HG03565 (cell line): ENCODE results near the gene MAP9.
"Not testable (repeated sequence)": the region's sequence is repeated elsewhere in the genome, so short reads cannot be mapped to it uniquely, and the experiment has no call there.

Experiments
- ATAC-seq: cut with Tn5 transposase; IDR thresholded peaks from one replicate; pipeline ENCODE4 v1.9.1; 2021; ENCODE audit warnings: mild to moderate bottlenecking, moderate library complexity; ENCODE audit not compliant: unreplicated experiment

Gene MAP9

DNA sequence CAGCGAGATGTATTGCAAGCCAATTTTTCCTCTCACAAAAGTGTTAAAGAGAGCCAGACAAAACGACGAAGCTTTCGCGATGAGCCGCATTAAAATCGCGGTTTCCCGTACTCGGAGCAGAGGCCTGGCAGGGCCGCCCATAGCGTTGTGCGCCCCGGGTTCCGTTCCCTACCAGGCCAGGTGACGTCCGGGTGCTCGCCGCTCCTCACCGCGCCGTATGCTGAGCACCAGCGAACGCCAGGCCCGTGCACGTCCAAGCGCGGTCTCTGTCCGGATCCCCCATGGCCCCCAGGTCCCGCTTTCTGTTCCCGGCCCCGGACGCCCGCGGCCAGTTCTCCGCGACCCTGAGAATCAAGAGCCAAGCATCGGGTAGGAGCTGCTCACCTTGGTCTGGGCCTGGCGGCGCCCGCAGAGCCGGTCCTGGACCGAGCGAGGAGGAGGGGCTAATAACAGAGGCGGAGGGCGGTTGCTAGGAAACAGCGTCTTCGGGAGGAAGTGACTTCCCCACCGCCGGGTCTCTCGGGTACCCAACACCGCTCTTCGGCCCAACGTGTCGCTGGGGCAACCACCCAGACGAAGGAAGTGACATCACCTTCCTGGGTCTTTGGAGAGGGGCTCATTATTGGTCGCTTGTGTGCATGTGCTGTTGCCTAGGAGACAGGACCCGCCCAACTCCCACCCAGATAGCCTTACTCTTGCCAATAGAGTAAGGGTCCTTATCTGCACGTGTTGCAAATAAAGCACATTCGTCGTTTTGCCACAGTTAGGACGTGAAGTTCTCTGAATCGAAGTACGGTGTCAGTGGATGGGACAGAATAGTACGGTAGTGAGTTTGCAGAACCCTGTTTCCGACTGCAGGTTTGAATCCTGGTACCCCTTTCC lies at the start of gene MAP9:
TSS of gene MAP9 (minus strand) at position 579 of the 882 bp plus-strand sequence. CDS start 1,115 bp downstream, outside the sequence.
- peak; percentile 98 for ATAC-seq

DNA sequence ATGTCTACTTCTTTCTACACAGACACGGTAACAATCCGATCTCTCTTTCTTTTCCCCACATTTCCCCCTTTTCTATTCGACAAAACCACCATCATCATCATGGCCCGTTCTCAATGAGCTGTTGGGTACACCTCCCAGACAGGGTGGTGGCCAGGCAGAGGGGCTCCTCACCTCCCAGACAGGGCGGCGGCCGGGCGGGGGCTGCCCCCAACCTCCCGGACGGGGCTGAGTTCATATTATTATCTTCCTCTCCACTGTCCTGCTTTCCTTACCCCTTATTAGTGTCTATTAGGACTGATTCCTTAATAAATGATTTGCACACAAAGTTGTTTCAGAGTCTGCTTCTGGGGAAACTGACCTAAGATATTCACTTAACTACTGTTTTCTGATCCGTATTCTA lies 48.0 kb upstream of the MAP9 start:
- ATAC-seq: not testable (repeated sequence)

DNA sequence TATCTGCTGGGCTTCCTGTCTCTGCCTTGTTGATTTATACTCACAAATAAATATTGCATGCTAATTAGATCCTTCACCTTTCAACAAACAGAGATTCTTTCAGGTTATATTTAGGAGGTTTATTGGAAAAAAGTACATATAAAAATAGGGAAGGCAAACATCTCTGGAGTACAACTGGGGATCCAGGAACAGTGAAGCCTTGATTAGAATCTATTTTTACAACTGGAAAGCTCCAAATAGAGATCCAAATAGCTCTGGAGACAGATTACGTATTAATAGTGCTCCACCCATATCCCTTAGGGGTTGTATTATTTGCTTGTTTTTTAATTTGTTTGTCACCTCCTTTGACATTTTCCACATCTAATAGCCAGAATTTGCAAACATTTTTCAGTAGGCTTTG lies 46.9 kb upstream of the MAP9 start:
- no peak for ATAC-seq

DNA sequence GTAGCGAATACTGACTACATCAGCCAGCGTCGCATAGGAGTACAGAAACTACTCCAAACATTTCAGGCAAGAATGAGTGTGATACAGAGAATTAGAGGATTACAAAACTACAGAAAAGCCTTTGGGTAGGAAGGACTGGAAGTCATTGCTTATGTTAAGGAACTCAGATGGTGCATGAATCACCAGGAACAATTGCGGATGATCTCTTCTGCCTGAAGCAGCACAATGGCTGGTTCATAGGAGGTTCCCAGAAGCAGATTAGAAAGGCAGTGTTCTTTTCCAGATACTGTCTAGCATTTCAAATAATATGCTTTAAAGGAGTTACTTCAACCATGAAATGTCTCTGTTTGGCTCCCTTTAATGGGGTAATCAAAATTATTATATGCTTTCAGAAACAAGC lies 42.5 kb upstream of the MAP9 start:
- ATAC-seq: no peak

DNA sequence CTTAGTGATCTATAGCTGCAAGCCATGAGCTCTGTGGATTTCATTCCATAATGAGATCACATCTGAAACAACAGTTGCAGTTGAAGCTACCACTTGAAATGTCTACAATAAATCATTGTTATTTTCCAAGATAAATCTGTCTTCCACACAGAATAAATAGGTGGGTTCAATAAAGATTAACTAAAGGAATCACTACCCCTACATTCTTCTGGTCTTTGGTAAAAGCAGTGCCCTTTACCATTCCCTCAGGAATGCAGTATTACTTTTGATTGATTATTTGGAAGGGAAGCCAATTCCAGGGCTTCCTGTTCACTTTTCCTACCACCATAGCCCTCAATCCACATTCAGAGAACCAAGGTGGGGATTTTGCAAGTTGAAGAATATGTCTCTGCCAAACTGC lies 38.9 kb upstream of the MAP9 start:
- ATAC-seq: no peak

DNA sequence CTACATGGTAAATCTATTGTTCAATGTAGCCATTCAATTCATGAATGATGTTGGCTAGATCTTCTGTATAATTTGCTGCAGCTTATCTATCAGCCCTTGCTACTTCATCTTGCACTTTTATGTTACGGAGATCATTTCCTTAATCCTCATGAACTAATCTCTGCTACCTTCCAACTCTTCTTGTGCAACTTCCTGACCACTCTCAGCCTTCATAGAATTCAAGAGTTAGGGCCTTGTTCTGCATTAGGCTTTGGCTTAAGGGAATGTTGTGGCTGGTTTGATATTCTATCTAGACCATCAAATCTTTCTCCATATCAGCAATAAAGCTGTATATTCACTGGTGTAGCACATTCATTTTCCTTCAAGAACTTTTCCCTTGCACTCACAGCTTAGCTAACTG lies 36.7 kb upstream of the MAP9 start:
- no peak for ATAC-seq

DNA sequence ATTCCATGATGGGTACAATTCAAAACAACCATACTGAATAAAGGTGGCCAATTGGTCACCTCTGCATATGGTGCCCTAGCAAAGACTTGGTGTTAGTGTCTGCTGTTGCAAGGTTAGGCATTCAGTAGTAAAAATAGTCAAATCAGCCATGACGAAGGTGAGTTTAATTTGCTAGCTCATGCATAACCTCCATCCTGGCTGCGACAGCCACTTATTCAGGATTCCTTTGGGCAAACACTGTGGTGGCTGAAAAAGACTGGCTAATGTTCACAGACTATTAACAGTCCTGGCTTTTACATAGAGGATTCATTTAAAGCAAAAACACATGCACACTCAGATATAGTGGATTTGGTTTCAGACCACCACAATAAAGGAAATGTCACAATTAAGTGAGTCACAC lies 34.8 kb upstream of the MAP9 start:
- no peak for ATAC-seq

DNA sequence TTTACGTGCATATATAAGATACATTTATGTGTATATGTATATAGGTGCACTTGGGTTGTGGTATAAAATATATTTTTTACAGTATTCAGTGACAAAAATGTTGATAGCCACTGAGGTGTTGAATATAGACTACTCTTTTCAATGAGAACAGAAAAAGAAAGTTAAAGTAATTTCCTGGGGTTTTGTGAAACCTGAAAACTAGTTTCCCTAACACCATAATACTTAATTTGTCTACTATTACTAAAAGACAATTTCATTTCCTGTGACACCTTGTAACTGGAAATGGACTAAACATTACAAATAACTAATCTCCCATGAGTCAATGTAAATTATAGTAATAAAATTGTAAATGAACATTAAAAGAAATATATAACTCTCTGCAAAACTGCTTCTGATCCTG lies 32.0 kb upstream of the MAP9 start:
- no peak for ATAC-seq

DNA sequence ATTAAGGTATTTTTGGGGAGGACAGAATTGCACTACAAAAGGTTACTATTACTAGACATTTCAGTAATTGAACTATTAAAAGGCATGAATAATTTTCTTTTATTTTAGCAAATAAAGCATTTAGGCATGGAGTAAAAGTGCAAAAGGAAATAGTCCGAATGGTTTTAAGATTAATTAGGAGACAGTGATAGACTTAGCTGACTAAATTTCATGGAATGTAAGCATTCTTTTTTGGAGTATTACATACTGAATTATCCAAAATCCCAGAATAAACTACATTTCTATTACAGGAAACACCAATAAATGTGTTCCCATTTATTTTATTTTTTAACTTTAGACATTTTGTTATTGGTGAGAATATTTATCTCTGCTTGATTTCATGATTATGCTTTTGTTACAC lies 30.7 kb upstream of the MAP9 start:
- no peak for ATAC-seq

DNA sequence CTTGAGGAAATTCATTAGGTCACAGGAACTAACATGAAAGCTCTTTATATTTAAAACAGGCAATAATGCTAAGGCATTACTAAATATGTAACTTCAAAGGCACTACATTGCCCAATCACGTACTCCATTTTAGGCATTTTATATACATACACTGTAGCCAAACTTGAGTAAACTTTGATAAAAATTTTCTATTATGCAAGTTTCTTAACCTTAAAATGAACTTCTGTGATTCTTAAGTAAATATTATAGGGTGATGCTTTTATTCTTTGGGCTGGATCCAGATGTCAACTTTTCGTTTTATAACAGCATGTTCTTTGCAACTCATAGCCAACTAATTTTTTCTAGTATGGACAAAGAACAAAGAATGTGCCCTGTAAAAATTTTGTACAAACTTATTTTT lies 28.3 kb upstream of the MAP9 start:
- no peak for ATAC-seq

DNA sequence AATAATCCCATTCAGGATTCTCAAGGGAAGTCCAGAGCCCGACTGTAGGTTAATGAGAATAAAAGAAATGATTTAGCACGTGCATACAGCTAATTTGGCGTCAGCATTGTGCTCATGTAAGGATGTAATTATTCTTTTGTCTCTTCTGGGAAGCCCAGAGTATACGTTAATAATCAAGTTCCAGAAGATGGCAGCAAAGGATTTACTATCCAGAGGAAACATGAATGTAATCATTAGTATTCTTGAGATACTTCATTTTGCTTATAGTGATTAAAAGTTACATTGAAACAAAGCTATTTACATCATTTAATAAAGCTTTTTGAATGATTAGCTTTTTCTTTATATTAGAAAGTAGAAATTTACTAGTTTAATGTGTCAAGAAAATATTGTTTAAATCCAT lies 27.1 kb upstream of the MAP9 start:
- ATAC-seq: no peak

DNA sequence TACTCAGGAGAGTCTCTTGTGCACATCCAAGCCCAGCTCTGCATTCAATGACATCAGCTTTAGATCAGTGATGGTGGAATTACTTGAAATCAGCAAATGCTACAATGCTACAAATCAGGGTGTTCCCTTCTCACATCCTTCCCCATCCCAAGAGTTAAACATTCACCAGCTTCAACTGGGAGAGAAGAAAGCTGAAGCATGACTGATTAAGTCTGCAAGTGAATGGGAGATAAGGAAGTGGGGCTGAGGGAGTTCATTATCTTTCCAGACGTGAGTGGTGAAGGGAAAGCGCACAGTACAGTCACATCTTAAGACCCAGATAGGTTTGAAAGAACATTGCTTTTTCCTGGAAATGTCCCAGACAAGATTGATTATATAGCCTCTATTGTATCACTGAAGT lies 26.2 kb upstream of the MAP9 start:
- ATAC-seq: no peak

DNA sequence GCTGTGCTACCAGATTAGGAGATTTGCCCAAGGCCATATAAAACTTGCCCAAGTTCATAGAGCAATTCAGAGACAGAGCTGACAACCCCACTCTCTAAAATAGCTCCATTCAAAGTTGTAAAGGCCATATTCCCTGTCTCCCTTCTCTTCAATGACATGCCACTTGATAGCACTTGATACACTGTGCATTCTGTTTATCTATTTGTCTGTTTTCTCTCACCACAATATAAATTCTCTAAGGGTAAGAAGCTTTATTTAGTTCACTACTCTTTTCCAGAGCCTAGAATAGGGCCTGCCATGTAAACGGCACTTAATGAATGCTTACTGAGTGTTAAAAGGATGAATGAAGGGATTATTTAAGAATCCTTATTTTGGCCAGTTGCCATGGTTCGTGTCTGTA lies 24.1 kb upstream of the MAP9 start:
- no peak for ATAC-seq

DNA sequence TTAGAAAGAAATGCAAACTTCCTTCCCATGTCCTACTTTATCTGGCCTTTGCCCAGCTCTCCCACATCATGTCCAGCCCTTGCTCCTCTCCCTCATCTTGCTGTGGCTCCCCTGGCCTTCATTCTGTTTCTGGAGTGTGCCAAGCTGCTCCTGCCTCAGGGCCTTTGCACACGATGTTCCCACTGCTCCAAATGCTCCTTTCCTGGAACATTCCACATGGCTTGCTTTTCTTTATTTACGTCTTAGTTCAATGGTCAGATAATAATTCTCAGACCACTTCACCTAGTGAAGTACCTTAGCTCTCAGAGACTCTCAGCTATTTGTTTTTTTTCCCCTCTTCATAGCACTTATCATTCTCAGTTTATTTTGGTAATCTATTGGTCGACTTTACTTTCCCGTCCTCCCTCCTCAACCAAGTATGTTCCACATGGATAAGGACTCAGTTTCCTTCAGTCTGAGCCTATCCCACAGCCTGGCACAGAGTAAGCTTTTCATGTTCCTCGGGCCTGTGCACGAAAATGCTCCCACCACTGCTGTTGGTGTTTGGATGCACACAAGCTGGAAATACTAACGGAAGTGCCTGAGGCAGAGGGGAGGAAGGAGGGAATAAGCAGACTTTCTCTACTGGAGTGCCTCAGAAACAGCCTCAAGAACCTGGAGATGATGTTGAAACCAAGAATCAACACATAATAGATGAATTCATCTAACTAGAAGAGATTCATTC lies 23.4 kb upstream of the MAP9 start:
- no peak for ATAC-seq

DNA sequence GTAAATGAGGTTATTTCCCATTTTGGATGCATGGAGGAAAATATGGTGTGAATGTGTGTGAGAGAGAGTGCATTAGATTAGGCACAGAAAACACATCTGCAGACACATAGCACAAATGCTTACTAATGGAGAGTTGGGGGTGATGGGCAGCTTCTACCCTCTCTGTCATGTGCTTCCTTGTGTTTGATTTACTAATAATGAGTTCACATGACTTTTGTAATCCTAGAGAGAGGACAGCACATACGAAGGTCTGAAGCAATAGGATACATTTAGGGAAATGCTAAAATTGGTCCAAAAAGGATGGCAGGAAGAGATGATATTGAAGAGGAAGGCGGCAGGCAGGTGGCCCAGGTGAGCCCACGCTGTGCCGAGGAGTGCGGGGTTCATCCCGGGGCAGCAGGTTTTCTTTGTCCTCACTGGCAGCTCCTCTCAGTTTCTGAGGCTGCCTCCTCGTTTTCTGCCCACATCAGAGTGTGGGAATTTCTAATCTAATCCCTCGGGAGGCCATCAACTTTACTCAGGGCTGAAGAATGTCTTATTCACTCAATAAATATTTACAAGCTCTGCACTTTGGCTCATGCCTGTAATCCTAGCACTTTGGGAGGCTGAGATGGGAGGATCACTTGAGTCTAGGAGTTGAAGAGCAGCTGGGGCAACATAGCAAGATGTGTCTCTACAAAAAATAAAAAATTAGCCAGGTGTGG lies 15.9 kb upstream of the MAP9 start:
- ATAC-seq: no peak

DNA sequence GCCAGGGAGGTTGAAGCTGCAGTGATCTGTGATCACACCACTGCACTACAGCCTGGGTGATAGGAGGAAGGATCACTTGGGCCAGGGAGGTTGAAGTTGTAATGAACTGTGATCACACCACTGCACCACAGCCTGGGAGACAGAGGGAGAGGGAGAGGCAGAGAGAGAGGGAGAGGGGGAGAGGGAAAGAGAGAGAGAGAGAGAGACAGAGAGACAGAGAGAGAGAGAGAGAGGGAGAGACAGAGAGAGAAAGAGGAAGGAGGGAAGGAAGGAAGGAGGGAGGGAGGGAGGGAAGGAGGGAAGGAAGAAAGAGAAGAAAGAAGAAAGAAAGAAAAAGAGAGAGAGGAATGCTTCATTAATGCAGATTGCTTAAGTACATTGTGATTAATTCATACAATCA lies 15.2 kb upstream of the MAP9 start:
- ATAC-seq: no peak

DNA sequence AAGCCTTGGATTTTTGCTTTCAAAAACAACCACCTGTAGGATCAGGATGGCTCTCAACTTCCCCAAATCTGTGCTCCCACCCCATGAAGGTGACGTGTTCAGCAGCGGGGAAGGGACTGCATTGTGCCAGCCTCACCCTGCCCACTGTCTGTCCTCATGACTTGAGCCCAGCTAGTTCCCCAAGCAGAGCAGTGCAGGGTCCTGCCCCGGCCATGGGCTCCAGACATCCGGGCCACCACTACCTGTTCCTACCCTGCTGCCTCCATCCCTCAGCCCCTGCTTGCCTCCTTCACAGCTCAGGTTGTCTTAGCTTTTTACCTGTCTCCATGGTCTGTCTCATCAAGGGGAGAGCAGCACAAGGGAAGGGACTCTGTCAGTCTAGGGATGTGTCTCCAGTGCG lies 11.4 kb upstream of the MAP9 start:
- ATAC-seq: no peak

DNA sequence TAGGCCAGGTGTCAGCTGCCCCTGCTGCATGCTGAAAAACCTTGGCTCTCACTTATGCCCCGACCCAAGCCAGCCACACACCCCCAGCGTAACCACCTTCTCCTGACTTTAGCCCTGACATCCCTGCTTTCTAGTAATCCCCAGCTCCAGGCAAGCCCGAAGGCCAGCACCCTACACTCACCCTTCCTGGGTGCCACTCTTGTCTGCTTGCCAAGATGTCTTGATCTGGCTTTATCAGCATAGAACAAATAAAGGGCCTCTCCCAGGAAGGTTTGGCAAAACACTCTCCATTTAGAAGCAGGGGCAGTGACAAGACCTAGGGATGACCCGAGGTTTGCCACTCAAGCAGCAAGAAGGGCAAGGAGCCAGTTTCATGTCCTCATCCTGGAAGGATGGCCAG lies 6.8 kb upstream of the MAP9 start:
- no peak for ATAC-seq

DNA sequence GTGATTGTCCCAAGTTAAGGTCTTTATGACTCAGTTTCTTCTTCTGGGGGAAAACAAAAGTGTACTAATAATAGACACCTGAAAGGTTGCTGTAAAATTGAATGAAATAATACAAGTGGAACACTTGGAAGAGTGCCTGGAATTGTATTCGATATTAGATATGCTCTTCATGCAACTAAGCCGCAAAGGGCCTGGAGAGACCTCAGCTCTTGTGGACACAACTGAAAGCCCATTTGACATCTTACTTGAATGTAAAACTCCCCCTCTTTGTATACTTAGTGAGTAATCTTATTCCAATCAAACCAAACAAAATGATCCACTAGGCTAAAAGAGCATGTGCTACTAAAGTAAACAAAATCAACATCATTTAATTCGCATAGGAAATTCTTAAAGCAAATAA lies 511 bp upstream of the MAP9 start:
- no peak for ATAC-seq

DNA sequence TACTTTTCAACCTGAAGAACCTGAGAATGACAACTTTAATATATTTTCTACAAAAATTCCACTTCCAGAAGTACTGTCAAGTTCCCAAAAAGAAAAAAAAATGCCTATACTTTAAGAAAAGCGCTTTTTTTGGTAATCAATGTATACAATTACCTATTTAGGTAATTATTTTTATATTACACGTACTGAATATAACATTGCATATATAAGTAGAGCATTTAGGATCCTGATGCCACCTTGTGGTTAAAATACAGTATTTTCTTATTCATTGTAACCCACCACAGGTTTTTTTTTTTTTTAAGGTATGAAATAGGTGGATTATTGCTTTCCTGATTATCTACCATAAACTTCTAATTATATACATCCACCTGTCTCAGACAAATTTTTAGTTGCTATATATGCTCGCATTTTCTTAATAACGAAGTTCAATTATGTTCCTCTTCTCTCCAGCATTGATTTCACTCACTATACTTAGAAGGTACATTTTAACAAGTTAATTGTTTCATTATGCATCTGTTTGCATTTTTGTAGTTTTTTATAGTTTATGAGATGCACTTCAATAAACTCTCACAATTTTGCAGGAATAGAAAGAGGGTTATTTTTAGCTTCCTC lies 5.2 kb downstream of the MAP9 start:
- peak; percentile 35 for ATAC-seq

DNA sequence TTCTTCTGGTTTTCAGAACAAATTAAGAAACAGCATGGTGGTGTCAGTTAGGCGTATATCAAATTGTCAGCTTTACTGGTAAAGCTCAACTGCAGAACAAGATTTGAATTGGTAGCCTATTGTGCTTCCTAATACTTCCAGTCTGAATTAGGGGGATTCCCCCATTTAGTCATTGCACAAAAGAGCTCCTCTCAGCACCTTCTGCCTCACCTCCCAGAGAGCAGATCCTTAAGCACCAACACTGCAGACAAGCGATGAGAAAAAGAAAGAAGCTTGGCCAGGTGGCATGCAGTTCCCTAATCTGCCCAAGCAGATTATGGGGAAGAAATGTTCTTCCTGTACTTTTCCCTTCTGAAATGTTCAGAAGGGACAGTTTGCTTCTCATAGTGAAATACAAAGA lies 9.2 kb downstream of the MAP9 start:
- ATAC-seq: peak; percentile 62
